ENCODE results near the gene PISD.

GRCh38 chr22:31579835-31580242 is 82.2 kb downstream of the PISD start:
- TF ChIP-seq CTCF (IDR thresholded peaks at IDR 0.05; ENCODE audit: extremely low read depth in 1 of 2, insufficient read depth in 1 of 2, low read depth in 1 of 2, low read length in 2 of 2) (no peak), EZH2 (IDR thresholded peaks at IDR 0.05; ENCODE audit: borderline replicate concordance, low read depth, low read length, severe bottlenecking) (no peak)
